Pancreas (tissue), 10 donors: ENCODE results near the gene GOLGA8B. TPM values are rescaled to one million over a fixed set of nuclear protein-coding genes. Genes with fewer than 3 reads are reported as not detected.

Experiments
- ATAC-seq, 4 donors: fragments of 200-7000 bp; cut with Tn5 transposase; one replicate each; pipeline versions ENCODE4 v1.8.0 to v1.9.1; 2020; ENCODE audit warnings: mild to moderate bottlenecking in 4 of 4, moderate library complexity in 4 of 4
- DNase-seq, 6 donors: peaks; one replicate each; pipeline ENCODE4 v3.0.0-alpha.2; 2020
- FAIRE-seq: peaks from 2 replicates; lab custom pipeline; 2012; peaks lifted over from hg19 to GRCh38; lab: Jason Lieb, UNC
- H3K27ac ChIP-seq, 4 donors: fragments of 200-600 bp; sonication (generic); 1 replicate in 3 of 4; 2 replicates in 1 of 4; pipeline versions ENCODE4 v1.5.0 to v1.8.0; 2020
- H3K27me3 ChIP-seq, 4 donors: fragments of 200-600 bp; one replicate each; pipeline ENCODE4 v1.8.0; 2021
- H3K36me3 ChIP-seq, 3 donors: fragments of 200-600 bp; sonication (generic) in 1 of 3; one replicate each; pipeline versions ENCODE4 v1.5.0 to v1.8.0; 2020 to 2021
- H3K4me1 ChIP-seq, 3 donors: fragments of 200-600 bp; one replicate each; pipeline ENCODE4 v1.8.0; 2021
- H3K4me3 ChIP-seq, 4 donors: fragments of 200-600 bp; sonication (generic) in 2 of 4; one replicate each; pipeline versions ENCODE4 v1.5.0 to v1.8.0; 2020 to 2021
- H3K9me3 ChIP-seq, 4 donors: fragments of 200-600 bp; one replicate each; pipeline ENCODE4 v1.8.0; 2021
- WGBS, 2 donors: extraction: QIAGEN DNeasy Blood & Tissue Kit; methylation state at CpG; one replicate each; pipeline ENCODE4 v1.1.7; 2013; 5-methylcytosine and 5-hydroxymethylcytosine counted together
- intact Hi-C, 3 donors: fragments of 100-400 bp; cut with DNase I; formaldehyde crosslinking; loops; one replicate each; pipeline versions ENCODE4 v1.11.1 to v1.14.2; 2022
- polyA plus RNA-seq, 2 donors: library from polyadenylated mRNA; stranded (reverse); fragments of 200-250 nt; gene quantifications; one replicate each; pipeline ENCODE4 v1.2.3, GENCODE V29; 2013
- total RNA-seq, 6 donors: library from RNA; stranded (reverse); fragmentation: NEBNext Ultra II Directional in 4 of 6; extraction: Animal tissue kit (Norgen Biotek cat#: 25700) in 4 of 6; gene quantifications; one replicate each; pipeline versions ENCODE4 v1.2.1 to v1.2.4, GENCODE V29; 2021 to 2023
- TF ChIP-seq, protein P1 (sequence below), 4 donors: fragments of 200-600 bp; sonication (generic) in 3 of 4; IDR thresholded peaks; one replicate each; pipeline versions ENCODE4 v1.5.0 to v1.8.0; 2021; ENCODE audit warnings: antibody characterized with exemption in 4 of 4
- donor health status: healthy with polysubstance abuse.
- donor health status: DM: no; HTN: no; CAD: no; lungs with moderate emphysema.
- donor health status: DM: no; HTN: no; CAD: no.
- donor health status: control.
- donor health status: control.
- donor health status: Bipolar disorder and iron deficiency.
- donor health status: DM: yes; HTN: yes; CAD: no.
- donor health status: DM: no; HTN: no; CAD: no.
- donor health status: DM: no; HTN: no; CAD: no.
- donor health status: DM: yes; HTN: yes; CAD: no.

The GOLGA8B gene
- total and polyA plus RNA-seq, 8 donors, result 77.7 to 529 (median 130) TPM

DNA sequence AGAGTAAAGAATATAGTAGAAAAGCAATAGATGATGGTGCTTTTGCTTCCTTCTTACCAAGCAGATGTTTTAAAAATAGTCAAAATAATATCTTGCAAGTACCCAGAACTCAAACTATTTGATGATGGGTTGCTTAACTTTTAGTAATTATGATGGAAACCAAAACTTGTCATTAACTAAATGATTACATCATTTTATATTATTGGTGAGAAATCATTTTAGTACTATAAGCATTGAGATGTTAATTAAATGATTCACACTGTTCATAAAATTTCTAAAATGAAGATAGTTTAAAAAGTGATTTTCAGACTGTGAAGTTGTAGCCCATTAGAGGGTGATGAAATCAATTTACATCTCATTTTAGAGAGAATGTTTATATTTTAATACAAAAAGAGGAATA, 24.4 kb upstream of the GOLGA8B start:
- H3K36me3 ChIP-seq, result no peaks in the 10 kb centered on the region
- H3K4me3 ChIP-seq, result no peak overlapping the region
- H3K27ac ChIP-seq, result no peak overlapping the region
- H3K9me3 ChIP-seq, result no peaks in the 10 kb centered on the region
- no peaks in the 10 kb centered on the region for H3K27me3 ChIP-seq
- no peak for DNase-seq
- no peaks in the 10 kb centered on the region for H3K4me1 ChIP-seq
- TF ChIP-seq, protein P1, sequence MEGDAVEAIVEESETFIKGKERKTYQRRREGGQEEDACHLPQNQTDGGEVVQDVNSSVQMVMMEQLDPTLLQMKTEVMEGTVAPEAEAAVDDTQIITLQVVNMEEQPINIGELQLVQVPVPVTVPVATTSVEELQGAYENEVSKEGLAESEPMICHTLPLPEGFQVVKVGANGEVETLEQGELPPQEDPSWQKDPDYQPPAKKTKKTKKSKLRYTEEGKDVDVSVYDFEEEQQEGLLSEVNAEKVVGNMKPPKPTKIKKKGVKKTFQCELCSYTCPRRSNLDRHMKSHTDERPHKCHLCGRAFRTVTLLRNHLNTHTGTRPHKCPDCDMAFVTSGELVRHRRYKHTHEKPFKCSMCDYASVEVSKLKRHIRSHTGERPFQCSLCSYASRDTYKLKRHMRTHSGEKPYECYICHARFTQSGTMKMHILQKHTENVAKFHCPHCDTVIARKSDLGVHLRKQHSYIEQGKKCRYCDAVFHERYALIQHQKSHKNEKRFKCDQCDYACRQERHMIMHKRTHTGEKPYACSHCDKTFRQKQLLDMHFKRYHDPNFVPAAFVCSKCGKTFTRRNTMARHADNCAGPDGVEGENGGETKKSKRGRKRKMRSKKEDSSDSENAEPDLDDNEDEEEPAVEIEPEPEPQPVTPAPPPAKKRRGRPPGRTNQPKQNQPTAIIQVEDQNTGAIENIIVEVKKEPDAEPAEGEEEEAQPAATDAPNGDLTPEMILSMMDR (IDR thresholded peaks at IDR 0.05), result no peak
- intact Hi-C loops, result no loop called here
- ATAC-seq, result no peak
- FAIRE-seq, result no peak

DNA sequence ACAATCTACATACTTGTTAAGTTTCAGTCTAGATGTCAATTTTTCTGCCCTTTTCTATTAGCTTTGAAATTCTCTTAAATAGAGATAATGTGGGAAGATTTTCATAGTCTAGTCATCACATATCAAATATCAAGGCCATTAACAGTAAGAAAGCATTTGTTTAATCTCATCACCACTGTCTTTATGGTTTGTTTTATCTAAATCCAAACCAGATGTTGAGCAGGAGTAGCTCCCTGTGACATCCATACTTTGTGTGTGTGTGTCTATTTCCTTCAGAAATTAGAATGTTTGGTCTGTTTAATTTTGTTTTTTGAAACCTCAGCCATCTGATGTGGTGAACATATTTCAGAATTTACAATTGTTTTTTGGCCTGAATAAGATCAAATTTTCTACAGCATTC, 23.1 kb upstream of the GOLGA8B start:
- Histone ChIP-seq H3K27me3 (no peaks in the 10 kb centered on the region), H3K4me3 (no peak overlapping the region), H3K27ac (no peak overlapping the region), H3K36me3 (no peaks in the 10 kb centered on the region), H3K9me3 (no peaks in the 10 kb centered on the region), H3K4me1 (no peaks in the 10 kb centered on the region)
- DNase-seq (no peak), ATAC-seq (no peak), FAIRE-seq (no peak)
- TF ChIP-seq, protein P1 (IDR thresholded peaks at IDR 0.05), result no peak
- intact Hi-C loops, result no loop called here

DNA sequence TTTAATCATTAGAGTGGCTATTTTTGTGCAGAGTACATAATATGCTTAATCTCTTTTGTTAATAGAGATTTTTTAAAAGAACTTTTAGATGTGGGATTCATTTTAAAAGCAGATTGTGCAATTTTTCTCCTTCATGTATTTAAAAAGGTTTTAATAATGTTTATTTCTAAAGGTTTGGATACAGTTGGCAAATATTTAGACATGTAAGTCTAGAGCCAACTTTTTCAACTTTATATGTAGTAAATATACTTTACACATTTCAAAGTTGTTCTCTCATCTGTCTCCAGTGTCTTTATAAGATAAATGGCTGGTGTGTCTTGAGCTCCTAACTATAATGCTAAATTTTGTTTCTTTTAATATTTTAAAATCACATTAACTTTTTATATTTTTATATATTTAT, 22.7 kb upstream of the GOLGA8B start:
- intact Hi-C loops, result no loop called here
- Histone ChIP-seq H3K9me3 (no peaks in the 10 kb centered on the region), H3K27ac (no peak overlapping the region), H3K27me3 (no peaks in the 10 kb centered on the region), H3K4me1 (no peaks in the 10 kb centered on the region), H3K4me3 (no peak overlapping the region), H3K36me3 (no peaks in the 10 kb centered on the region)
- FAIRE-seq, result peak; percentile 64
- TF ChIP-seq, protein P1 (IDR thresholded peaks at IDR 0.05), result no peak
- ATAC-seq, result no peak
- no peak for DNase-seq

DNA sequence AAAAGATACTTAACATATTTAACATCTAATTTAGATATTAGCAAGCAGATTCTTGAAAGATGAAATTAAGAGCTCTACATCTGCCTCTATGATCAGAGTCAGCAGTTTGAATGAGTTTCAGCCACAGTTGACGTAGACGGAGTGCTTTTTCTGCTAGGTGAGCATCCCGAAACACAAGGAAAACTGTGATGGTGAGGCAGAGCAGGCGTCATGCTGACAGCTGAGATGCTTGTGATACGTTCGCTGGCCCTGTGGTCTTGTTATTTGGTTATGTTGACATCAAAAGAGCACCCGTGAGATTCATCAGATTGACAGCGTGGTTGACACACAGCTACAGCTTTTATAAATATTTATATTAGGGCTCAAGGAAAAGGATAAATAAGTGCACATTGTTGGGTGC, 19.6 kb upstream of the GOLGA8B start:
- Histone ChIP-seq H3K36me3 (no peaks in the 10 kb centered on the region), H3K4me3 (no peak overlapping the region), H3K9me3 (no peaks in the 10 kb centered on the region), H3K27ac (no peak overlapping the region), H3K4me1 (no peaks in the 10 kb centered on the region), H3K27me3 (no peaks in the 10 kb centered on the region)
- 35 to 36% methylated on average over 8 of the region's 8 CpGs for WGBS, 2 donors
- intact Hi-C loops, result no loop called here
- TF ChIP-seq, protein P1 (IDR thresholded peaks at IDR 0.05), result no peak
- no peak for ATAC-seq
- FAIRE-seq, result no peak
- no peak for DNase-seq

GRCh38 chr15:34600923-34601322, 17.5 kb upstream of the GOLGA8B start:
- DNase-seq (no peak), FAIRE-seq (no peak), ATAC-seq (no peak)
- no peaks in the 10 kb centered on the region for H3K36me3 ChIP-seq
- intact Hi-C loops, result no loop called here
- no peaks in the 10 kb centered on the region for H3K4me1 ChIP-seq
- no peak overlapping the region for H3K4me3 ChIP-seq
- no peak overlapping the region for H3K27ac ChIP-seq
- no peaks in the 10 kb centered on the region for H3K27me3 ChIP-seq
- no peaks in the 10 kb centered on the region for H3K9me3 ChIP-seq
- TF ChIP-seq, protein P1 (IDR thresholded peaks at IDR 0.05), result no peak
